GM18499 (cell line): ENCODE measurements around the gene CMTM2.
"Not testable (repeated sequence)": the region's sequence is repeated elsewhere in the genome, so short reads cannot be mapped to it uniquely, and the experiment has no call there.

Experiments used
- ATAC-seq: cut with Tn5 transposase; IDR thresholded peaks from one replicate; pipeline ENCODE4 v1.9.1; 2021; ENCODE audit warnings: moderate number of reproducible peaks; ENCODE audit not compliant: insufficient read depth, unreplicated experiment

Gene CMTM2

DNA sequence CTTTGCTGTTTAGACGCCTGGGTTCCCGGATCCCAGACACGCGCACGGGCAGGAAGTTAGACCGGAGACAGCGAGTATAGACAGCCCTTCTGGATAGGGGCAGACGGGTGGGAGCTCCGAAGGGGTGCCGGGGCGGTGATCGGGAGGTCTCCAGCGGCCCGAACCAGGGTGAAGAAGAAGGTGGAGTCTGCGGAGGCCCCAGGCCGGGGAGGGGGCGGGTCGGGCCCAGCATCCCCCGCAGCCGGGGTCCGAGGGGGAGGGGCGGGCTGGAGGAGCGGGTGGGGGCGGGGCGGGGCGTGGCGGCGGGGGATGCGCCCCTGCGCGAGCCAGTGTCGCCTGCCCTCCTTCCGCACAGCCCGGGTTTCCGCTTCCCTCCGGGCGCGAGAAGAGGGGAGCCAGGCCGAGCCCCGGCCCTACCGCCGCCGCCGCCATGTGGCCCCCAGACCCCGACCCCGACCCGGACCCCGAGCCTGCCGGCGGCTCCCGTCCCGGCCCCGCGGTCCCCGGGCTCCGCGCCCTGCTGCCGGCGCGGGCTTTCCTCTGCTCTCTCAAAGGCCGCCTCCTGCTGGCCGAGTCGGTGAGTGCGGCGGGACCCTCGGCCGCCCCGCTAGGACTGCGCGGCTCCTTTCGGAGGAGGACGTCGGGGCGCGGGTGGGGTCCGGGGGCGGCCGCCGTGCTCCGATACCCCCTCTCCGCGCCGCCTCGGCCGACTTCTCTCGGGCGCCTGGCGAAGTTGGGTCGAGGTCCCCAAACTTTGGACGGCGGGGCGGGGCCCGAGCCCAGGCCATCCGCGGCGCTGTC lies 25.3 kb downstream of the CMTM2 start, which contains the start of gene CMTM3:
Gene CMTM3, plus strand, starts transcription at position 329 of the 801 bp plus-strand sequence. Its CDS starts 102 bp downstream, at position 431.
- no peak for ATAC-seq

DNA sequence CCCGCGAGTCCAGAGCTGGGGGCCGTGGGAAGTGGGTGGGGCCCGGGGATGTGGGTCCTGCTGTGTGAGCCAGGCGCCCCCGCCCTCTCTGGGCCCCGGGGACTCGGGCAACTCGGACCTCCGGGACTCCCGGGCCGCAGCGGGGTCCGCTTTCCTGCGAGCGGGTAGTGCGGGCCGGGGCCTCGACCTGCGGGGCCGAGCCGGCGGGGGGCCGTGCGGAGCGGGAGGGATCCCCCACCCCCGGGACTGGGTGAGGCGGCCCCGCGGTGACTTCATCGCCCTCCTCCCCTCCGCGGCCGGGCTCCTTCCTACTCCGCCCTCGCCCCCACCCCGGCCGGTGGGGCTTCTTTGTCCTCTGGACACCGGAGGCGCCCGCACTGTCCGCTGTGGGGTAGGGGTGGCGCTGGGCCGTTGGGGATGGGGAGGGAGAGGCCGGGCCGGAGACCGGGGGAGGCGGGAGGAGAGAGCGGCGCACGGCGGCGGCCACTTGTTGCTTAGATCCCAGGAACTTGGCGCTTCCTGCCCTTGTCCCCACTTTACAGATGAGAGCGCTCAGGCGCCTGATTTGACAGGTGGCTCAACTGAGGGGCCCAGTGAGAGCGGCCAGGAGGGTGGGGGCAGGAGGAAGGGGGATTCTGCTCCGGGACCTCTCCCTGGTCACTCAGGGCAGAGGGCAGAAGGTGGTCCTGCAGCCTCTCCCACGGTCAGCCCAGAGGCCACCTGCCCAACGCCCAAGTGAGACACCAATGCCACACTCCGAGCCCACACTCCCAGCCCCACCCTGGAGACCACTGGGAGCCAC lies 26.1 kb downstream of the CMTM2 start:
- no peak for ATAC-seq

DNA sequence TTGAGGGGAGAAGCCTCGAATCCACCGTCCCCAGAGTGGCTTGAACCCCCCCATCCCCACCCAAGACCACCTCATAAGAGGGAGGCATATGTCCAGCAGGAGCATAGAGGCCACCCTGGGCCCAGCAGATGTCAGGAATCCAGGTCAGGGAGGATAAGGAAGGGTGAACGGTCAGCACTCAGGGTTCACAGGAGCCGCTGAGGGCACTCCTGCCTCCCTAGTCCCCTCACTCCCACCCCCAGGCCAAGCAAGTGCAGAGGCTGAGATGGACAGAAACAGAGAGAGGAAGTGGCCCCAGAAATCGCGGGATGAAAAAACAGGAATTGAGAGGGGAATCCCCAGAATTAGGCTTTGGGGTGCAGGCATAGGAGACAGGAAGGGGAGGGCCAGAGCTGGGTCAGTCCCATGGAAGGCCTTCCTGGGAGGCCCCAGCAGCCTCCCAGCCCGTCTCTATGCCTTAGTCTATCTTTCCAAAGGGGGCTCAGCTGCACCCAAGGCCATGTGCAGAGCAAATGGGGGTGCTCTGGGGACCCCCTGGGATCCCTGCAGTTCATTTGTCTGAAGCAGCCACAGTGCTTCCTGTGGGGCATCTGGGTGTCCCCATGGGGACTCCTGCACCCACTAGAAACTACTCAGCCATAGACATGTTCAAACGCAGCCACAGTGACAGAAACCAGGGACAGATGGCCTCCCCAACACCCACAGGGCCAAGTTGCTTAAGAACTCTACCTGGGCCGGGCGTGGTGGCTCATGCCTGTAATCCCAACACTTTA lies 26.9 kb downstream of the CMTM2 start:
- peak; percentile 58 for ATAC-seq

DNA sequence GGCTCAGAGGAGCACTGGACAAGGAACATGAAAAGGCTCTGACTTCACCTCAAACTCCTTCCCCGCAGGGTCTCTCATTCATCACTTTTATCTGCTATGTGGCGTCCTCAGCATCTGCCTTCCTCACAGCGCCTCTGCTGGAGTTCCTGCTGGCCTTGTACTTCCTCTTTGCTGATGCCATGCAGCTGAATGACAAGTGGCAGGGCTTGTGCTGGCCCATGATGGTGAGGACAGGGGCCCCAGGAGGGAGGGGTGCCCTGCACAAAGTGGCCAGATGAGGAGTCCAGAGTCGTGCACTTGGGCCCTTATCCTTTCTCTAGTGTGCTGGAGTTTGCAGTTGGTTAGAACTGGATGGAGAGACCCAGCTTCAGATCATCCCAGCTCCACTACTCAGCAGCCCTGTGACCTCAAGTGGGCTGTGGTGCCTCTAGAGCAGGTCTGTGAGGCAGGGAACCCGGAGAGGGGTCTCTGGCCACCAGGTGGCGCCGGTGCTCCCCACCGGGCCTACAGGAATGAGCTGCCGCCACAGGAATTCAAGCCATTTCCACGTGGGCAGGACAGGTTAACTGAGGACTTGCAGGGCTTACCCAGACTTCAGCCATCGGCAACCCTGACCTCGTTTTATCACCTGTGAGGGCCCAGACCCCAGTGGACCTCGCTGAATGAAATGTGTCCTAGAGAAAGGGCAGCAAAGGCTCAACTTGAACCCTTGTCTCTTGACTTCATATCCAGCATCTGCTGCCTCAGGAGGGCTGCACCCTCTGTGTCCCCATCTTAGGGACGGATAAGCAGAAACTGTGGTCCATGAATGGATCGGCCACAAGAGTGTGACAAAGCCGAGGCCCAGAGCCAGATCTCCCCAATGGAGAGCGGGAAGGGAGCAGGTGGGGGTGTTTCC lies 29.2 kb downstream of the CMTM2 start:
- peak; percentile 29 for ATAC-seq

DNA sequence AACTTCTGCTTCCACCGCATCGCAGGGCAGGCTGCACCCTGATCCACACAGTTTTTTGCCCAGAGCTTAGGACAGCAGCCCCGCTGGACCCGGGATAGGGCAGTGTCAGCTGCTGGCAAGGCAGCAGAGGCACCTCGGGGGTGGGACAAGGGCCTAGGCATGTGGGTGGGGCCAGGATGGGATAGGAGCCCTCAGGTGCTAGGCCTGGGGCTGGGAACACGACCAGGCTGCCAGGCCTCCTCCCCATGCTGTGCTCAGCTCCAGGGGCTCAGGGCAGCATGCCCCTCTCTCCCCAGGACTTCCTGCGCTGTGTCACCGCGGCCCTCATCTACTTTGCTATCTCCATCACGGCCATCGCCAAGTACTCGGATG lies 29.9 kb downstream of the CMTM2 start:
- no peak for ATAC-seq

DNA sequence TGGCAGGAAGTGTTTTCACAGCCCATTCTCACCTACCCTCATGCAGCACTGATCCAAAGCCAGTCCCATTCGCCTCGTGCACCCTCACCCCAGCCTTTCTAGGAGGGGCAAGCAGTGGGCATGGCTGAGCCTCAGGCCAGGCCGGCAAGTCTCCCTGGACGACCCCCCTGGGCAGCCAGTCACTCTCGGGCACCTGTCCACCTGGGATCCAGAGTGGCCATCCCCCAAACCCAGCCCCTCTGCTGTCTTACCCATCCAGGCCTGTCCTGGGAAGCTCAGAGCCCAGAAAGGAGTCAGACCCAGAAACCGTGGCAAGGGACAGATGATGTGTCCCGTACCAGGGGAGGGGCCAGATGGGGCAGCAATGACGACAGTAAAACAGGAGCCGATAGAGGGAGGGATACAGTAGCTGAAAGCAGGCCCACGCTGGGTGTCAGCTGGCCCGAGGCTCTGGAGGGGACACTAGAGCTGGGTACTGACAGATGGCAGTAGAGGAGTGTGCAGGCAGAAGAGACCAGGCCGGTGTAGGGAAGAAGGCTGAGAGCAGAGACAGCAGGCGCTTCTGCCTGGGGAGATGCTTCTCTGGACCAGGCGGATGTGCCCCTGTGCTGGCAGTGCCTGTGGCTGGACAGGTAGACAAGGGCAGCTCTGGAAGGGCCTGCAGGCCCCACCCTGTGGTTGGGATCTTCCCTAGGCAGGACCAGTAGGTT lies 31.0 kb downstream of the CMTM2 start:
- no peak for ATAC-seq

DNA sequence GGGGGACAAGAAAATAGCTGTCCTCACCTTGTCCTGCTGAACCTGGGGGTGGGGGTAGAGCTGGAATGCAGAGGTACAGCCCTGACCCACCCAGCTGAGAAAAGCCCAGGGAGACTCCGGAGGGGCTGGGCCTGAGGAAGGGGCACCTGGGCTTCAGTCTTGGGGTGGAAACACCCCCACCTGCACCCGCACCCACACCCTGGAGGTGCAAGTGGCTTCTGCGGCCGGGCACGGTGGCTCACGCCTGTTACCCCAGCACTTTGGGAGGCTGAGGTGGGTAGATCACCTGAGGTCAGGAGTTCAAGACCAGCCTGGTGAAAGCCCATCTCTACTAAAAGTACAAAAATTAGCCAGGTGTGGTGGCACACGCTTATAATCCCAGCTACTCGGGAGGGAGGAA lies 32.6 kb downstream of the CMTM2 start:
- not testable (repeated sequence) for ATAC-seq

DNA sequence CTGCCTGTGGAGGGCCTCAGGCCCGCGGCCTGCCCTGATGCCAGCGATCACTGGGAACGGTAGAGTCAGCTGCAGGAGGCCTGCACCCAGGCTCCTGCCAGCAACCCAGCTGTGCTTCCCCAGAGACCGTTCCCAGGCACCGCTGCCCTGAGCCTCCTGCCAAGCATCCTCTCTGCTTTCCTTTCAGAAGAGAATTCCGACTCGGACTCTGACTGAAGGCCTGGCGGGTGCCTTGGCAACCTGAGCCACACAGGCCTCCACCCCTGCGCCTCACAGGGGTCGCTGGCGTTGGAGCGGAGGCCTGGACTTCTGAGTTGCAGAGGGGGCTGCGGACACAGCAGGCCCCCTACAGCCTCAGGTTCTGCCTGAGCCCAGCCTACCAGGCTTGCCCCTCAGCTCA lies 33.2 kb downstream of the CMTM2 start:
- no peak for ATAC-seq

DNA sequence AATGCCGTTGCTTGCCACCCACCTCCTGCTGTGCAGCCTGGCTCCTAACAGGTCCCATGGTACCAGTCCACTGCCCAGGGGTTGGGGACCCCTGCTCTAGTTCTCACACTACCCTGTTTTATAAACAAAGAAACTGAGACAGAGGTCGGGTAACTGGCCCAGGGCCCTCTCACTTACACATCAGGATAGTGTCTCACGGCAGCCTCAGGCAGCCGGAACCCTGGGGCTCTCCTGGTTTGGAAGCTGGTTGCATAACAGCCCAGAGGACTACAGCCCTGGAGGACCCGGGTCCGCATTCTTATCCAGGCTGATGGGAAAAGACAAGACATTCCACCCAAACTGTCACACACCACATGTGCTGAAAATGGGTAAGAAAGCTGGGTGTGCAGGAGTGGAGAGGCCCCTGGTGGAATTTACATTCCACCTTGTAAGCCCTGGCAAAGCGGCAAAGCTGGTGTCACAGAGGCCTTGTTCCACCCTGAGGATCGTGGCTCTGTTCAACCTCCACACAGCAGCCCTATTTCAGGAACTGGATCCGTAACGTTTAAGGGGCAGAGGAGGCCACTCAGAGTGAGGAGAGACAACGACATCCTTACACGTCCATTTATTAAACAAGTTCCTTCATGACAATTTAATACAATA lies 35.0 kb downstream of the CMTM2 start:
- no peak for ATAC-seq

DNA sequence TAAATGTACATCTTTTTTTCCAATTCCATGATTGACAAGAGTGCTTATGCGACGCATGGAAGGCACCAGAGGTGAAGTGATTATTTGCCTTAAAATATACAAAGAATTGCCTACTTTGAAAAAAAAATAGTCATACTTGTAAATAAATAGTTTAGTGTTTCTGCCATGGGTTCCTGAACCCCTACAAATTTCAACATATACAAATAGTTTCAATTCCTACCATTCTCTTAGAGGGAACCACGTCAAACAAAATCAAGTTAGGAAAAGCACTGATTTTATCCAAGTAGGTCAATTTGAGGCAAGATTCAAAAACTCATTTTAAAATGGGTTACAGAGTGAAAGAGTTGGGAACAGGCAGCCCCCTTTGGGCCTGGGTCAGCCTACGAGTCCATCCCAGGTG lies 36.9 kb downstream of the CMTM2 start:
- ATAC-seq: no peak

DNA sequence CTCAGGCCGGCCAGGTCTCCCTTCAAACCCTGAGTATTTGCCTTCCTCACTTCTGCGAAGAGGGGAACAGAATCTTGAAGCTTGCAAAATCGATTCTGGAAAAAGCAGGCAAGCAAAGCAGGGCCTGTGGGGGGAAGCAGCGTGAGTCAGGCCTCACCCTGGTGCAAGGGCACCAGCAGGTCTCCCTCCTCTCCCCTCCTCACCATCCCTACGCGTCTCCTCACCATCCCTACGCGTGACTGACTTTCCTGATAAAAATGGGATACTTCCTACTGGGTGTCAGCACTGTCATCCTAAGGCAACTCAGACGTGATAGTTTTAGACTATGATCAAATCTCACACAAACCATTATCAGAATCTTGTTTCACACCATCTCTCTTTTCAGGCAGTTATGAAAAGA lies 37.3 kb downstream of the CMTM2 start:
- ATAC-seq: no peak

DNA sequence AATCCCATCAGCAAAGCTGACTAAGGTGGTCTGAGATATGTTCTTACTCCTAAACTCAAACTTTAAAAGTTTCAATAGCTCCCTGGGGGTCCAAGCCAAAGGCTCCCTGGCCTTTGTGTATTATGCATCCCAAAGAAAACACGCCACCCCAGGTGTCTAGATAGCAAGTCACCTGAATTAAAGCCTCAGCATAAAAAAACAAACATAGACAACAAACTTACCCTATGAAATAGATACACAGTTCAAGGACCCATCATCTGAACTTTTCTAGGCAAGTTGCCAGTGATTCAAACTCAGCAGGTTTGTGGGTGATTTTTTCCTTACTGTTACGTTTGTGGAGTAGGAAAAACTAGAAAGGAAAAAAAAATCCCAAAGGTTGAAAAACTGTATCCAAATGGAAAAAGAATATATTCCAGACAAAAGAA lies 37.8 kb downstream of the CMTM2 start:
- no peak for ATAC-seq

DNA sequence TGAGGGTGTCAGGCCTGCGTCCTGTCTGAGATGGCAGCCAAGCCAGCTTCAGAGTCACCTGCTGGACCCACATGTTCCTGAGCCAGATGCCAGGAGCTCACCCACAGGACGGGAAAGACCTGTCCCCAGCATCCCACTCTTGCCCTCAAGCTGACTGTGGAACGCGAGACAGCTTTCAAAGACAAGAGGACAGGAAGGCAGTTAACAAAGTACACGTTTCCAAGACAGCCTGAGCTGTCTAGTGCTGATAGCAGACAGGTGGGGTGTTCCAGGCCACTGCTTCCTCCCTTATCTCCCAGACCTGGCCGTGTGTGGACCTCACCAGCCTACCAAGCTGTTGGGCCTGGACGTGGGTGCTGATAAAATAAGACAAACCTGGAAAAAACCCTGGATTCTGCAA lies 38.5 kb downstream of the CMTM2 start:
- ATAC-seq: no peak

DNA sequence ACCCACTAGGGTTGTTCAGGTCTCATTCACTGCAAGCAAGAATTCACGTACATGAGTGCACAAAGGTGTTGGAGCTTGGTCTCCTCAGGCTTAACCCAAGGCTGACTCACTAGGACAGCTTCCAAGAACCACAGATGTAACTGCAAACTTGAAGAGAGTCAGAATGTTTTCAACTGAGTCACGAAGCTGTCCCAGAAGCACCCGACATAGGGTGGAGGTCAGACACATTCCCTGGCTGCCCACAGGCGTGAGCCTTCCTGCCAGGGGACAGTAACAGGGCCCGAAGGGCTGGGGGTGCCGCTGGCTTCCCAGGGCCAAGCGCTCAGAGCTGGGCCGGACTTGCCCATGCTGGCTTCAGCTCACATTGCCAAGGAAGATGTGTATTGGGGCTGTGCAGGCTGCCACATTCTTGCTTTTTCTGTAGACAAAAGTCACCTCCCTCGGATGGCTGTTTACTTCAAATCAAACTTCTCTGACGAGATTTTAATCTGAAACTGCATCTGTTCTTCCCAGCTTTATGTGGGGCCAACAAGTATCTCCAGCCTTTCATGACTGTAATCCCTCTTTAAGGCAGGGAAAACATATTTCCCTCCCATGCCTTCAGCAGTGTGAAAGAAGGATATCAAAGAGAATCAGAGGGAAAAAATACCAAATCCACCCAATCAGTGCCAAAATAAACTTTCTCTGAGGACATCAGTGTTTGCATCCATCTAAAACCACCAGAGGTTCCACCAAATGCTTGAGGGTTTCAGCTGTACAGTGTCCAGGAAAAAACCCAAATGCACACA lies 39.5 kb downstream of the CMTM2 start:
- no peak for ATAC-seq

DNA sequence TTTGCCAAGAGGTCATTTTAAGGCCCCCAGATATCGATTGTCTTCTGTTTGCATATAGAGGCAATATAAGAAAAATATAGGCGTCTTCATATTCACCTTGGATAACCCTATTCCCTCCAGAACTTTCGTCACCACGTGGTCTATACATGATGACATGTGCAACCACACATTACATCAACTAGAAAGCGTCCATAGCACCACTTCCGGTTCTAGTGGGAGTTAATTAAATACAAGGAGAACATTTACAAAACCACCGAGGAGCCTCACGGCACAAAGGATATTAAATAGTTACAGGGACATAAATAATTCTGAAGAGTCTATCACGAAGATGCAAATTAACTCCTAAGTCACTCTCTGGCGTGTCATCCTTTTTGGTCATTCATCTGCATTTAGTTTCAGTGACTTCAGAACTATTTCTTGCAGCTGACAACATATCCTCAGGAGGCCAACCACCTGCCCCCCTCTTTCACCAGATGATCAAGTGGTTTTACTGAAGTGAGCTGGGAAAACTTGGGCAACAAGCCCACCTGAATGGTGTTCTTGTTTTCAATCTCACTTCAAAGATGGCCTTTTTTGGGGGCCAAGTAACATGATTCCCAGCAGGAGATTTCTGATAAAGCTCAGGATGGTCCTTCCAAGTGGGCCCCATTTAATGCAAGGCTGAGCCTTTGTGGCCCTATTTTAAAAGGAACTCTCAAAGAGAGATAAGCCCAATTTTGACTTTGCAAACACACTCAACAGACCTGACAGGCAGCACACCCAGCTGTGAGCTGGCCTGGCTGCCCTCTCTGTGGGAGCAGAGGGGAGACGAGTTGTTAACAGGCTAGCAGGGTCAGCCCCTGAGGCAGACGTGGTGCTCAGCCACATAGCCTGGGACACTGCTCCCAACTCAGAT lies 40.5 kb downstream of the CMTM2 start:
- no peak for ATAC-seq

DNA sequence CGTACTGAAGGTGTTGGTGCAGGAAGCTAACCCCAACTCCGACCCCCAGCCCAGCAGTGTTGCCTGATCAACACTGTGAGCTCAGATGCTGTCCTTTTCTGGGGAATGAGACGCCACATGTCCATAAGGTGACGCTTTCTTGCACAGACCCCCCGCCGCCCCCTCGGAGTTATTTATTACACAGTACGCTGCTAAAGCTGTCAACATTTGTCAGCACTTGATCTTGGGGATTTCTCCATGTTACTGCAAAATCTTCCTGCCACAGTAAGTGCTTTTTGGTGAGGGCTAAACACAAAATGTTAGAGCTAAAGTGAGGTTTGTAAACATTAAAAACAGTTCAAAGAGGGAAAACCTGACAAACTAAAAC lies 41.1 kb downstream of the CMTM2 start:
- ATAC-seq: no peak

DNA sequence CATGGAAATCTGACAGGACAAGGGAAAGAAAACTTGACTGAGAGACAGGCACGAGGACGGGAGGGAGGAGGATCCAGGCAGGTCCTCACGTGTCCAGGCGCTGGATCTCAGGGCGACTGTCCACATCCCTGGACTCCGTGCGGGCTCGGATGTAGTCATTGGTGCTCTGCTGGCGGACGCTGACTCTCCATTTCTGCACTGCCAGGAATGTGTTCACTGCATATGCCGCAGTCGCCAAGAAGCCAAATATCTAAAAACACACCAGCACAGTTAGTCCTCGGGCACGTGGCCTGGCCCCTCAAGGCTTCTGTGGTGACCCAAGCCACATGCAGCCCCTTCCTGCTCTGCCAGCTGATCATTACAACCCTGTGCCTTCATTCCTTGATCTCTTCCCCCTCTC lies 42.7 kb downstream of the CMTM2 start:
- no peak for ATAC-seq
